Epithelial cell of prostate (primary cell): ENCODE data around the gene RAI1.
A peak's percentile ranks its signal among the peaks of the same experiment; 100 is the strongest.

ENCODE experiments used
- DNase-seq: peaks from one replicate; pipeline ENCODE4 v3.0.0-alpha.2; 2011; ENCODE audit warnings: low read depth, low spot score
- H3K27ac ChIP-seq: fragments of 450-650 bp; 2 replicates; pipeline ENCODE4 v1.5.1; 2017; ENCODE audit warnings: mild to moderate bottlenecking

The RAI1 gene

DNA sequence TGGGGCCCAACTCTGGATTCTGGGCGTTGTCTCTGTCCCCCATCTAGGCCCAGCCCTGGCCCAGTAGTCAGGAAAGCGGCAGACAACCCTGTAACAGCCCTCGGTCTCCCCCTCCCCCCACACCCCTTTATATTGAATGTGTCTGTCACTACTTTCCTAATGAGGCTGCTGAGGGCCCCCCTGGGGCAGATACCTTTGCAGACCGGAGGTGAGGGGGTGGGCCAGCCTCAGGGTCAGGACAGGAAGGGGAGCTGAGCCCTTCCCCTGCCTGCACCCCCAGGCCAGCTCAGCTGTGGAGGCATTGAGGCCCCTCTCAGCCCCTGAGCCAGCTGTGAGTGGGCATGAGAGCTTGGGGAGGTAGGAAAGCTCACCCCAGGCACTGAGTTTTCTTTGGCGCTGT lies 17.1 kb downstream of the RAI1 start:
- DNase-seq: no peak

GRCh38 chr17:17698869-17699351 lies 17.7 kb downstream of the RAI1 start:
- no peak for DNase-seq
- H3K27ac ChIP-seq: no peak overlapping the region

More for the DNA sequence above, 17.1 kb downstream of the RAI1 start:
- no peak overlapping the region for H3K27ac ChIP-seq

- H3K27ac ChIP-seq: no peak overlapping the region
- DNase-seq: no peak
Measured at GRCh38 chr17:17699491-17699890, 18.2 kb downstream of the RAI1 start.

DNA sequence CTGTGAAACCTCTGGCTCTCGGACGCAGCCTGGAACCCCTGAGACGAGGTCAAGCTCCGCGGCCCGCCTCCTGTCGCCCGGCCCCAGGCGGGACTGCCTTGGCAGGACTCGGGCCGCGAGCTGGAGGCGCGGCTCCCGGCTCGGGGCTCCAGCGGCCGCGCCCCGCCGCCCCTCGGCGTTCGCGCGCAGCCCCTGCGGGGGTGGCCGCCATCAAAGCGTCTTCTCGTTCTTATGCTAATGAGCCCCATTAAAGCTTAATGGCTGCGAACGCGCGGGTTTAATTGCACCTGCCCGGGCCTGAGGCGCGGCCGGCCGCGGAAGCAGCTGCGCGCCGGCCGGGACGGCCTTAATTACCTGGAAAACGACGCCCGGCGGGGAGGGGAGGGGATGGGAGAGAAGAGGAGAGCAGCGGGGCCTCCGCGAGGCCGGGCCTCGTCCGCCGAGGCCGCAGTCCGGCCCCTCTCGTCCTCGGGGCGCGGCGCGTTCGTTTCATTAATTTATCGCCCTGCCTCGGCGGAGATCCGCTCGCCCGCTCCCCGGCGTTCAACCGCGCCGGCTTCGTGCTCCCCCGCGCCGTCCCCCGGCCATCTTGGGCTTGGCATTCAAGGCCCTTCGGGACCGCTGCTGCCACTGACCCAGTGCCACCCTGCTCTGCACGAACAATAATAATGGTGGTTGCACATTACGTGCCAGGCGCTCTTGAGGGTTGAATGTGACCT lies 19.2 kb downstream of the RAI1 start:
- no peak overlapping the region for H3K27ac ChIP-seq
- DNase-seq: no peak

DNA sequence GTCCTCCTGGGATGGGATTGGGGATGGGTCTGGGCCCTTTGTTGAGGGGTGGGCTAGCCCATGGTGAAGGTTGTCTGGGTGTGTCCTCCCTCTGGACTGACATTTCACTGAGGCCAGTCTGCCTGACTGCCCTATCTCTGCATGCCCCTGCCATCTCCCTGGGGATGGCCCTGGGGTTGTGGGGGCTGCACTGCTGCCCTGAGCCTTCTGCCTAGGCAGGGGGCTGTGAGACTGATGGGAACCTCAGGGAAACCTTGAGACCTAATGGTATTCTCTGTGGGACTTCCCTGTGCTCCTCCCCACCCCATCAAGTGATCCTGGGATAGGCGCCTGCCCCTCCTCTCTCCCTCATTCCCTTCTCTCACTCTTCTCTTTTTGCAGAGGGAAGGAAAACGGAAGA lies 19.9 kb downstream of the RAI1 start:
- no peak for DNase-seq

GRCh38 chr17:17701658-17702057 lies 20.4 kb downstream of the RAI1 start:
- no peak overlapping the region for H3K27ac ChIP-seq
- no peak for DNase-seq

More for the DNA sequence above, 19.9 kb downstream of the RAI1 start:
- H3K27ac ChIP-seq: no peak overlapping the region

DNA sequence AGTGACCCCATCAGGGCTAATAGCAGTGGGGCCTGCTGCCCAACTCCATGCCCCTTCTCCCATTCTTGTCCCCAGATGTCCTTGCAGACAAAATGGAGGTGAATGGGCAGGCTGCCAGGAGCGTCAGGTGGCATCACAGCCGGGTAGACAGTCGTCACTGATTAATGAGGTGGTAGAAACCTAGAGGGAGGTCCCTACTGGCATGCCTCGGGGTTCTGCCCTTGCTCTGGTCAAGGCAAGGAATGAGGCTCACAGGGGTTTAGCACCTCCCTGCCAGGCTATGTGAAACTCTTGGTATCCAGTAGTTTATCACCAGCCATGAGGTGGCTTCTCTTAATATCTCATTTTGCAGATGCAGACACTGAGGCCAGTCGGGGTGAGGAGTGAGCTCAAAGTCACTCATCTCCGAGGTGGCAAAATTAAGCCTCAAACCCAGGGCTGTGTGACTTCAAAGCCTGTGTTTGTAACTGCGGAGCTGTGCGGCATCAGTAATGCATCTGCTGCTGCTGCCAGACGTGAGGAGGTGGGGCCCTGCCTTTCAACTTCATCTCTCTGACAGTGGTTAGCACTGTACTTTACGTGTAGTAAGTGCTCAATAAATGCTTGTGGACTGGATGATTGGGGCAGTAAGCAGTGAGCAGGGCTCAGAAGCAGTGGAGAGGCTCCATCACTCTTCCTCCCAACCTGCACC lies 21.3 kb downstream of the RAI1 start:
- no peak overlapping the region for H3K27ac ChIP-seq
- no peak for DNase-seq

DNA sequence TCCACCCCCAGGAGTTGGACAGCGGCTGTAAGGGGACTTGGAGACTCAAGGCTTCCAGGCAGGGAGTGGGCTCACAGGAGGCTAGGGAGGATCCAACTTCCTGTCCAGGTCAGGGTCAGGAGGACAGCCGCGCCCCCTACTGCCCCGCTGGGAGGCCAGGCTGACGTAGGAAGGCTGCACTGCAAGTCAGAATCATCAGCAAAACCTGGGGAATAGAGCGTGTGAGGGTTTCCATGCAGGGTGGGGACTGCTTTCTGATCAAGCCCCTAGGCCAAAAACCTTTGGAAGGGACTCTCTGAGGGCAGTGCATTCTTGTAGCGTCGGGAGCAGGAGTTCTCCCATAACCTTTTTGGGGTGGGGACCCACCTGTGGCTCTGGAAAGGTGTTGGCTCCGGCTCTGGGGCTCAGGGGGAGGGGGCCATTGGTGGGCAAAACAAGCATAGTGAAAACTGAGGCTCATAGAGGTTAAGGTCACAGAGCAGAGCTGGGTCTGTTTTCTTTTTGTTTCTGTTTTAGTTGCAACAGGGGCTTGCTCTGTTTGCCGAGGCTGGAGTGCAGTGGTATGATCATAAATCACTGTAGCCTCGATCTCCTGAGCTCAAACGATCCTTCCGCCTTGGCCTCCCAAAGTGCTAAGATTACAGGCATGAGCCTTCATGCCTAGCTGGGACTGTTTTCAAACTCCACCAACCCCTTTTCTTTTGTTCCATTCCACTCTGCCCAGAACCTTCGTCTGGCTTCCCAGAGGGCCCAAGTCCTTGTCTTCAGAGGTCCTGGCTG lies 22.1 kb downstream of the RAI1 start:
- H3K27ac ChIP-seq: no peak overlapping the region
- DNase-seq: no peak

DNA sequence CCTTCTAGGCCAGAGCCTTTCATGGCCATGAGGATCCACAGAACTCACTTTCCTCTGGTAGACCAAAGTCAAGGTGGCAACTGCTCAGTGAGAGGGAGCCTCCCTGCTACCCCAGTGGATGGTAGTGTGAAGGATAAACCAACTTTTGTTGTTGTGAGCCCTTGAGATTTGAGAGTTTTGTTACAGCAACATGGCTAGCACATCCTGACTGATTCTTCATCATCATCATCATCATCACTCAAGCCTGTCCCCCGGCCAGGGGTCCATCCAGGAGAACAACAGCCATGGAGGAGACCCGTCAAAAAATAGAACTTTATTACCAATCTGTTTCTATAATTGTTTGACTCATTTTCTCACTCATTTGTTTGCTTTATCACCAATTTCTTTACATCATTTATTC lies 23.7 kb downstream of the RAI1 start:
- no peak for DNase-seq
- no peak overlapping the region for H3K27ac ChIP-seq

DNA sequence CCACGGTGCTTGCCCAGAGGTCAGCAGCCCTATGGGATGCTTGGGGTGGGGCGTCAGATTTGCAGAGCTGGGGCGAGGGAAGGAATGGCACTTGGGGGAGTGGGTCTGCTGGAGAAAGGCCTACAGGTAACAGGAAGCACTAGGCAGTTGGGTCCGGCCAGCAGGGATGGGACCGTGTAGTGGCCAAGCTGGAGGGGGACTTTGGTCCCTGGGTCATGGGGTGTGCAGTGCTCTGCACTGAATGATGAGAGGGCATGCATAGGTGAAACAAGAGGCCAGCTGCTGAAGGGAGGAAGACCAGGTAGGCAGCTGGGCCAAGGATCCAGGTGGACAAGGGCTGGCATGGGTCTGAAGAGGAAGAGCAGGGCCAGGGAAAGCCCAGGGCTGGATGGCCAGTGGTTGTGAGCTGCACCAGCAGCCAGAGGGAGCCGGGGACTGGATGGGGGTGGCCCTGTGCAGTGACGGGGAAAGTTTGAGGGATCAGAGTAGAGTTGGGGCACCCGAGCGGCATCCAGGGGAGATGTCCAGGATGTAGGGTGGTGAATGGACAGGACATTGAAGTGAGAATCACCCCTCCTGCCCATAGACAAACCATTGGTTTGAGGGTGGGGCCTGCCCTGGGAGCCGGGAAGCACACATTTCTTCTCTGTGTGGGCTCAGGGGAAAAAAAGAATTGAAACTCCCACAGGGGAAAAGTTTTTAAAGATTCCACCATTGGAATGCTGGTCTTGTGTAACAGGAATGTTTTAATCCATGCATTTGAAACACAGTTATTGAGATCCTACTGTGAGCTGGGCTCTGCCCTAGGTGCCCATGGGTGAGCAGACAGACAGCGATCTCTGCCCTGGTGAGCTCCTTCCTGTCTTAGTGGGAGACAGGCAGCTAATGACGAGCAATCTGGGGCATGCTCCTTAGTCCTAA lies 25.1 kb downstream of the RAI1 start:
- no peak overlapping the region for H3K27ac ChIP-seq
- DNase-seq: no peak

DNA sequence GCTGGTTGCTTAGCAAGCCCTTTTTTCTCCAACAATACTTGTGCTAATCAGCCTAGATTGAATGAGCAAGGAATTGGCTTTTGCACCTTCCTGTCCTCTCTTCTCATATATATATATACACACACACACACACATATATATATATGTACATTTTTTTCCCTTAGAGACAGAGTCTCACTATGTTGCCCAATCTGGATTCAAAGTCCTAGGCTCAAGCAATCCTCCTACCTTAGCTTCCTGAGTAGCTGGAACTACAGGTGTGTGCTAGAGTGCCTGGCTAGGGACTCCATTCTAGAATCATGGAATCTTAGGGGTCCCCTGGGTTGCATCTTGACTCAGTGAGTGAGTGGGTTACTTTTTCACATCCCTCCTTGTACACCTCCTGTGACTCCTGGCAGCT lies 27.0 kb downstream of the RAI1 start:
- H3K27ac ChIP-seq: no peak overlapping the region
- no peak for DNase-seq

- H3K27ac ChIP-seq: no peak overlapping the region
- no peak for DNase-seq
Measured at GRCh38 chr17:17708816-17709215, 27.6 kb downstream of the RAI1 start.

GRCh38 chr17:17709815-17710321 lies 28.6 kb downstream of the RAI1 start:
- DNase-seq: no peak

DNA sequence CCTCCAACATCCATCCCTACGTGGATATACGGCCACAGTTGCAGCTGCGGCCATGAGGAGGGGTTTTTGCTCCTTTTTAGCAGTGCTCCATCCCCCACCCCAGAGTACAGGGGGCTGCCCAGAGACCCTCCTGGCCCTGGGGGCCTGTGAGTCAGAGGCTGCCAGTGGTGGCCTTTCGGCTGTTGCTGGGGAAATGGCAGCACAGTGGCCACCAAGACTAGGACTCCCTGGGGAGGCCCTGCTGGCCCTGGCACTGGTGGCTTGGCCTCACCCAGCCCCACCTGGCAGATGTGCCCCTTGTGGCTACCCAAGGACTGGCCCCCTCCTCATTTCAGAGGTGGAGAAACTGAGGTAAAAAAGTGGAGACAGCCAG lies 29.1 kb downstream of the RAI1 start:
- DNase-seq: no peak
- H3K27ac ChIP-seq: peak overlapping the region; percentile 64

More at GRCh38 chr17:17709815-17710321, 28.6 kb downstream of the RAI1 start:
- H3K27ac ChIP-seq: peak overlapping the region; percentile 64

GRCh38 chr17:17710728-17711541 lies 29.7 kb downstream of the RAI1 start:
- peak; percentile 57 for DNase-seq
- H3K27ac ChIP-seq: peak overlapping the region; percentile 64

DNA sequence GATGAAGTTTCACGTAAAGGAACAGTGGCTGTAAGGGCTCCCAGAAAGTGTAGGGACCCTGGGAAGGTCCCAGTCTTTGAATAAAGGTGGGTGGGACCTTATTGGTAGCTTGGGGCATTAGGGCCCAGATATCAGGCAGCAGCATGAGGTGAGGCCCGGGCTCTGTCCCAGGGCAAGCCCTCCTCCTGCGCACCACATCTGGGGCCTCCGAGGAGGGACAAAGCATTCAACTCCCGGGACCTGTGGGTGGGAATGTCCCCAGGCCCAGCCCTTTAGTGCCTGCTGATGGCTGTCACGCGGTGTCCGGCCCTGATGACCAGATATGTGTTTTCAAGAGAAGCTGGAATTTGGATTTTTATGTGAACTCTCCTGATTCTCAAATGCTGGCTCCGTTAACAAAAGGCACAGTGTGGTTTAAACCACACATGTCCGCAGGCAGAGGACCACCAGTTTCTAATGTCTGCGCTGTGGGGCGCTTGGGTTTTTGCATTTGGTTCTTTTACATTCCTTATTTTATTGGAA lies 30.4 kb downstream of the RAI1 start:
- peak overlapping the region; percentile 64 for H3K27ac ChIP-seq

DNA sequence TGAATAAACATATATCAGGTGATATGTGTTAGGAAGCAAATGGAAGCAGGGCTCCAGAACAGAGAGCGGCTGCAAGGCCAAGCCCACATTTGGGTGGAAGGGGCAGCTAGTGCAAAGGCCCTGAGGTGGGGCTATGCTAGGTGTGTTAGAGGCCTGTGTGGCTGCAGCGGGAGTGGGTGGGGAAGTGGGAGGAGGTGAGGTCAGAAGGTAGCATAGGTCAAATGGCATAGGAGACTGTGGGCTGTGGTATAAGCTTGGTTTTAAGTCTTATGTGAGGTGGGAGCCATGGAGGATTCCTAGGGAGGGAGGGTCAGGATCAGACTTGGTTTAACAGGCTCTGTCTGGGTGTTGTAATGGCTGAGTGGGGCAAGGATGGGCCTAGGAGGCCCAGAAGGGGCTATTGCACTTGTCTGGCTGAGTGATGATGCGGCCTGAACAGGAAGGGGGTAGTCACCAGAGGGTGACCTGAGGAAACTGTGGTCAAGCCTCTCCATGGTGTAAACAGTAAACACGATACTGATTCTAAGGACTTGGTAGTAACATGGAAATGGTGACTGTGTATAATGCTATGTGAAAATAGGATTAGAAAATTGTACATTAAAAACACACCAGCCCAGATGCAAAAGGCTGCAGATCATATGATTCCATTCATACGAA lies 31.1 kb downstream of the RAI1 start:
- DNase-seq: no peak

More for the DNA sequence above, 30.4 kb downstream of the RAI1 start:
- no peak for DNase-seq

GRCh38 chr17:17713839-17714238 lies 32.6 kb downstream of the RAI1 start:
- H3K27ac ChIP-seq: peak overlapping the region; percentile 64
- no peak for DNase-seq

More for the DNA sequence above, 31.1 kb downstream of the RAI1 start:
- peak overlapping the region; percentile 64 for H3K27ac ChIP-seq
